SK-N-SH treated with all-trans-retinoic acid at 6 μM for 48 hours (cell line): ENCODE results near the gene PRKG1.

Experiments used
- ATAC-seq: fragments of 200-7000 bp; cut with Tn5 transposase; 3 replicates; pipeline ENCODE4 v1.9.1; 2020; ENCODE audit warnings: mild to moderate bottlenecking, moderate library complexity
- ARNTL ChIP-seq: fragments of 450-650 bp; formaldehyde crosslinking; IDR thresholded peaks from 2 replicates; pipeline ENCODE4 v1.5.0; 2020; ENCODE audit warnings: low read depth, mild to moderate bottlenecking, moderate library complexity, borderline replicate concordance
- BACH2 ChIP-seq: fragments of 250-450 bp; sonication (Bioruptor Pico); IDR thresholded peaks from 2 replicates; pipeline ENCODE4 v1.9.0; 2021; ENCODE audit warnings: mild to moderate bottlenecking, borderline replicate concordance
- CSRNP3 ChIP-seq: fragments of 250-450 bp; sonication (Bioruptor Pico); IDR thresholded peaks from 2 replicates; pipeline ENCODE4 v1.5.1; 2021; ENCODE audit warnings: mild to moderate bottlenecking, moderate library complexity
- ESRRG ChIP-seq: fragments of 250-450 bp; sonication (Bioruptor Pico); IDR thresholded peaks from 2 replicates; pipeline ENCODE4 v1.6.1; 2021; ENCODE audit warnings: mild to moderate bottlenecking
- GLIS3 ChIP-seq: fragments of 250-450 bp; sonication (Bioruptor Pico); IDR thresholded peaks from 2 replicates; pipeline ENCODE4 v1.5.0; 2020; ENCODE audit warnings: mild to moderate bottlenecking, moderate library complexity
- ISL1 ChIP-seq: fragments of 250-450 bp; sonication (Bioruptor Pico); IDR thresholded peaks from 2 replicates; pipeline ENCODE4 v2.1.2; 2022; ENCODE audit warnings: mild to moderate bottlenecking, moderate library complexity
- PATZ1 ChIP-seq: fragments of 250-450 bp; sonication (Bioruptor Pico); IDR thresholded peaks from 2 replicates; pipeline ENCODE4 v1.8.0; 2020; ENCODE audit warnings: mild to moderate bottlenecking, moderate library complexity, borderline replicate concordance
- POU6F1 ChIP-seq: fragments of 250-450 bp; sonication (Bioruptor Pico); IDR thresholded peaks from 2 replicates; pipeline ENCODE4 v1.8.0; 2021; ENCODE audit warnings: low read depth, mild to moderate bottlenecking, moderate library complexity, borderline replicate concordance
- PPARA ChIP-seq: fragments of 250-450 bp; sonication (Bioruptor Pico); IDR thresholded peaks from 2 replicates; pipeline ENCODE4 v1.5.0; 2020; ENCODE audit warnings: mild to moderate bottlenecking, borderline replicate concordance
- RARB ChIP-seq: fragments of 250-450 bp; sonication (Bioruptor Pico); IDR thresholded peaks from 2 replicates; pipeline ENCODE4 v1.8.0; 2021; ENCODE audit warnings: mild to moderate bottlenecking, moderate library complexity
- SNAI2 ChIP-seq: fragments of 250-450 bp; sonication (Bioruptor Pico); IDR thresholded peaks from 2 replicates; pipeline ENCODE4 v1.5.0; 2020; ENCODE audit warnings: mild to moderate bottlenecking, moderate library complexity
- TCF4 ChIP-seq: fragments of 250-450 bp; sonication (Bioruptor Pico); IDR thresholded peaks from 2 replicates; pipeline ENCODE4 v1.8.0; 2021; ENCODE audit warnings: mild to moderate bottlenecking, moderate library complexity, borderline replicate concordance
- TOX ChIP-seq: fragments of 250-450 bp; sonication (Bioruptor Pico); IDR thresholded peaks from 2 replicates; pipeline ENCODE4 v1.8.0; 2021; ENCODE audit warnings: mild to moderate bottlenecking, moderate library complexity, borderline replicate concordance
- TSHZ2 ChIP-seq: fragments of 250-450 bp; sonication (Bioruptor Pico); IDR thresholded peaks from 2 replicates; pipeline ENCODE4 v1.5.0; 2020; ENCODE audit warnings: mild to moderate bottlenecking, moderate library complexity
- ZC3H10 ChIP-seq: fragments of 250-450 bp; sonication (Bioruptor Pico); IDR thresholded peaks from 2 replicates; pipeline ENCODE4 v1.5.1; 2021; ENCODE audit warnings: mild to moderate bottlenecking, moderate library complexity
- ZFP3 ChIP-seq: fragments of 250-450 bp; sonication (Bioruptor Pico); IDR thresholded peaks from 2 replicates; pipeline ENCODE4 v1.5.0; 2020; ENCODE audit warnings: mild to moderate bottlenecking, moderate library complexity
- ZFP30 ChIP-seq: fragments of 450-650 bp; formaldehyde crosslinking; IDR thresholded peaks from 2 replicates; pipeline ENCODE4 v1.5.0; 2022; ENCODE audit warnings: mild to moderate bottlenecking, moderate library complexity
- ZNF565 ChIP-seq: fragments of 450-650 bp; formaldehyde crosslinking; conservative IDR thresholded peaks from 2 replicates; pipeline ENCODE4 v1.5.0; 2020; ENCODE audit warnings: low read depth, mild to moderate bottlenecking, moderate library complexity
- ZNF8 ChIP-seq: fragments of 450-650 bp; formaldehyde crosslinking; IDR thresholded peaks from 2 replicates; pipeline ENCODE4 v1.5.0; 2020; ENCODE audit warnings: mild to moderate bottlenecking, moderate library complexity

The PRKG1 gene

GRCh38 chr10:51760864-51761640 is 686.8 kb downstream of the PRKG1 start:
- no peak for TF ChIP-seq ZNF8 (CRISPR knock-in tag)
- TF ChIP-seq CSRNP3 (CRISPR knock-in tag), result no peak
- TF ChIP-seq ZFP3 (CRISPR knock-in tag), result no peak
- no peak for TF ChIP-seq ZFP30 (CRISPR knock-in tag)
- TF ChIP-seq RARB (CRISPR knock-in tag), result no peak
- TF ChIP-seq TSHZ2 (CRISPR knock-in tag), result no peak
- TF ChIP-seq TOX (CRISPR knock-in tag), result no peak
- no peak for TF ChIP-seq ARNTL
- no peak for TF ChIP-seq ISL1 (CRISPR knock-in tag)
- TF ChIP-seq TCF4 (CRISPR knock-in tag), result no peak
- TF ChIP-seq PATZ1 (CRISPR knock-in tag), result no peak
- TF ChIP-seq POU6F1 (CRISPR knock-in tag), result no peak
- TF ChIP-seq BACH2 (CRISPR knock-in tag), result no peak
- no peak for TF ChIP-seq SNAI2 (CRISPR knock-in tag)
- no peak for TF ChIP-seq GLIS3 (CRISPR knock-in tag)
- TF ChIP-seq PPARA (CRISPR knock-in tag), result no peak
- TF ChIP-seq ESRRG (CRISPR knock-in tag), result no peak
- TF ChIP-seq ZNF565 (CRISPR knock-in tag), result no peak

GRCh38 chr10:51763746-51764145 is 689.5 kb downstream of the PRKG1 start:
- TF ChIP-seq ESRRG (CRISPR knock-in tag) (no peak), SNAI2 (CRISPR knock-in tag) (no peak), ZC3H10 (CRISPR knock-in tag) (no peak), GLIS3 (CRISPR knock-in tag) (no peak), TSHZ2 (CRISPR knock-in tag) (no peak), CSRNP3 (CRISPR knock-in tag) (no peak), PPARA (CRISPR knock-in tag) (no peak)

More at GRCh38 chr10:51760864-51761640, 686.8 kb downstream of the PRKG1 start:
- ATAC-seq, result no peak

More at GRCh38 chr10:51763746-51764145, 689.5 kb downstream of the PRKG1 start:
- ATAC-seq, result no peak
